GM19467 (cell line): Measurements from ENCODE around the gene DLGAP1.
"Not testable (repeated sequence)": the region's sequence is repeated elsewhere in the genome, so short reads cannot be mapped to it uniquely, and the experiment has no call there.

Experiments used
- ATAC-seq: cut with Tn5 transposase; IDR thresholded peaks from one replicate; pipeline ENCODE4 v1.9.1; 2021; ENCODE audit warnings: mild to moderate bottlenecking, moderate library complexity; ENCODE audit not compliant: unreplicated experiment

Gene DLGAP1

DNA sequence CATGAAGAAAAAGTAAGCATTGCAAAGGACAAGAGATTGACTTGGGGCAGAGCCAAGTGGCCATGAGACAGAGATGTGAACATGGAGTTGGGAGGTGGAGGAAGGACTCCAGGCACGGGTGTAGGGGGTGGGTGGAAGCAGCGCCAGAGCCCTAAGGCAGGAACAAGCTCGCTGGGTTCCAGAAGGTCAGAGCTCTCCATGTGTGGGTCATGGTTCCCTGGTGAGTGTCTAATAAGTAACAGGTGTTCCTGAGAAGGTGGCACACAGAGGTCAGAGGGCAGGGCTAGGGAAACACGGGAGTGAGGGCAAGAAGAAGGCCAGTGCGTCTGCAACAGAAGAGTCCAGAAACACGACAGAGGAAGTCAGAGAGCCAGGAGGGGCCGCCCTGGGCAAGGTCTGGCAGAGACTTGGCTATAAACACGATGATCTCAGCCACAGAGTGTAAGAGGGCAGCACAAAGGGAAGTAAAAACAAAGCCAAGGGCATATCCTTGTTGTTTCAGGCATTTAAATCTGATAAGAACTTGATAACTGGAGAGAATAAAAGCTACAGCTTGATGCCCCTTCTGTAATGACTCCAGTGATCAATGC lies 744.3 kb downstream of the DLGAP1 start:
- ATAC-seq, result no peak

DNA sequence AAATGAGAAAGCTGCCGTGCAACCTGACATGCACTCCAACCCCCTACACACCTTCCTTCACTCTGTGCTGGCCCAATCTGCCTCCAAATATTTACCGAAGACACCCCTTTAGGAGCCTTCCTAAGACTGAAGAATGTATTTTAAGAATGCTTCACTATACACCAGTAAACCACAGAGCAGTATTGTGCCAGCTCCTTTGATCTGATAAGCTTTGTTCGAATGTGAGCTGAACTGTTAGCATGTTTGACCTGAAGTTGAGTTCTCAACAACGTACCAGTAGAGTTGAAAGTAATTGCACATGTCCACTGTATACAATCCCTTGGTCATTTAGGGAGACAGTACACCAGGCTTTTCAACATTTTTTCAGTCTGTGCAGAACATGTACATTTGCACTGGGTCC lies 745.9 kb downstream of the DLGAP1 start:
- no peak for ATAC-seq

DNA sequence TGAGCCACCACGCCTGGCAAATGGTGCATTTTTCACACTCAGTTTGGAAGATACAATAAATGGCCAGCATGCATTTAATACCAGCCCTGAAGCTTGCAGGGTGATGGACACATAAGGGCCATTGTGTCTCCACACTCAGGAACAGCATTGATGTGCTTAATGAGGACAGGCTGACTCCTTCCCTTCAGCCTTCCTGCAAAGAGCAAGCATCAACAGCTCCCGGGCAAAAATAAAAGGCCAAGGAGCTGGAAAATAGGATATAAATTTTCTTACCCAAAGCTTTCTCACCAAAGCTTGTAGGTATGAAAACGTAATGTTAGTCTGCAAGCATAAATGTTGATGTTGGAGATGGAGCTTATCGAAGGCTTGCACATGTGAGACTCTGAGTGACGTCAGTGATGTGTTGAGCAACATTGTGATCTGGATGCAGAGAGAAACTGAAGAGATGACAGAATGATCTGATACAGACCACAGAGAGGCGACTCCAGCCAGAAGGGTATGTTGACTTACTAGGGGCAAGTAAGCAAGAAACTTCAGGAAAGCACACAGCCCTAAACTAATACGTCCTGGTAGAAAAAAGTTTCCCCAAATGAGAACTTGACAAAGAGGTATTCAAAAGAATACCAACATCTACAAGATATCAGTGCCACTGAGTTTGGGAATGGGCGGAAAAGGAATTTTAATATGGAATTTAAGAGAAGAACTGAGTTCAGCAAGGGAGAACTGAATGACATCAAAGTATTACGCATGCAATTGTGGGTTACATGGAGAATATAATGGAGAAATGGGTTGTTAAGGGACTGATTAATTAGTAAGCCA lies 748.6 kb downstream of the DLGAP1 start:
- ATAC-seq, result no peak

DNA sequence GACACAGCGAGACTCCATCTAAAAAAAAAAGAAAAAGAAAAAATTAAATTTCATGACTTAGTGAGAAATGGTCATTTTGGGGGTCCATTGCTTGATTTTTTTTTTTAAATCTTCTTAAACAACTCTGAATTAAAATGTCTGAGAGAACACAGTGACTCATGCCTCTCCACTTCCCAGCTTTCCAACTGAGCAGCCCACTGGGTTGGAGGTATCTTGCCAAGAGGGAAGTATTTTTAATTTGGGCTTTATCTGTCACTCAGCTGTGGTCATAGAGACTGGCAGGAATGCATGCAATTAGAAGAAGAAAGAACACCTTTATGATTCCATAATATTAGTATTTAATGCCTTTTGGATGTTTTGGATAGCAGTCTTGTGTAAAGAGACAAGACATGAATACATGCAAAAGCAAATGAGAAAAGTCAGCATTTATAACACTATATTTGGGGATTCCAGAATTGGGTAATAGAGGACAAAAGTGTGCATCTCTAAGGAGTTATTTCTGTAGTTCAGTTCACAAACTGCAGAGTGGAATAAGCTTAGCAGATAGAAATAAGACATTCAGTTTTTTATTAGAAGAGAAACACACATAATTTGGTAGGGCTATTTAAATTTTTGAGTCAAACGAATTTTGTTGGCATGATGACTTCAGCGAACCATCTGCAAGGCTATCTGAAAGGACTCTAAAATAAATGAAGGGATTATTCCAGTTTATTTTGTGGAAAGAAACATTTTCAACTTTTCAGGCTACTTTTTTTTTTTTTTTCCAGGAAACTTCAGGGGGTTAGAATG lies 750.4 kb downstream of the DLGAP1 start:
- ATAC-seq, result no peak

DNA sequence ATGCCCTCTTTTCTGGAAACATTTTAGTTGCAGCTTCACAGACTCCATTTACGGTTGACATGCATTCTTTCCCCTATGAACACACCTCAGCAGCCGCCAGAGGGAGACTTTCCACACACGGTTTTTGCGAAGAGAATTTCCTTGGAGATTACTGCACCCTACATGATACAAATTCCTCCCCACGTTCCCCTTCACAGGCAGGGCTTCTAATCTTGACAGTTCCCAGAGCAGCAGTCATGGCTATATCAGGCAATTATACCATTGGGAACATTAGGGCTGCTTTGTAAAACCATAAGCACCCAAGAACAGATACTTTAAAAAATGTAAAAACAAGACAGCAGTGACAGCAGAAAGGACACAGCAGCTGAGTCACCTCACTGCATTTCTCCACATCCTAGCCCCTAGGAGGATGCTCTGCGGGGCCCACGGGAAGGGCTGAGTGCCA lies 751.4 kb downstream of the DLGAP1 start:
- ATAC-seq, result no peak

DNA sequence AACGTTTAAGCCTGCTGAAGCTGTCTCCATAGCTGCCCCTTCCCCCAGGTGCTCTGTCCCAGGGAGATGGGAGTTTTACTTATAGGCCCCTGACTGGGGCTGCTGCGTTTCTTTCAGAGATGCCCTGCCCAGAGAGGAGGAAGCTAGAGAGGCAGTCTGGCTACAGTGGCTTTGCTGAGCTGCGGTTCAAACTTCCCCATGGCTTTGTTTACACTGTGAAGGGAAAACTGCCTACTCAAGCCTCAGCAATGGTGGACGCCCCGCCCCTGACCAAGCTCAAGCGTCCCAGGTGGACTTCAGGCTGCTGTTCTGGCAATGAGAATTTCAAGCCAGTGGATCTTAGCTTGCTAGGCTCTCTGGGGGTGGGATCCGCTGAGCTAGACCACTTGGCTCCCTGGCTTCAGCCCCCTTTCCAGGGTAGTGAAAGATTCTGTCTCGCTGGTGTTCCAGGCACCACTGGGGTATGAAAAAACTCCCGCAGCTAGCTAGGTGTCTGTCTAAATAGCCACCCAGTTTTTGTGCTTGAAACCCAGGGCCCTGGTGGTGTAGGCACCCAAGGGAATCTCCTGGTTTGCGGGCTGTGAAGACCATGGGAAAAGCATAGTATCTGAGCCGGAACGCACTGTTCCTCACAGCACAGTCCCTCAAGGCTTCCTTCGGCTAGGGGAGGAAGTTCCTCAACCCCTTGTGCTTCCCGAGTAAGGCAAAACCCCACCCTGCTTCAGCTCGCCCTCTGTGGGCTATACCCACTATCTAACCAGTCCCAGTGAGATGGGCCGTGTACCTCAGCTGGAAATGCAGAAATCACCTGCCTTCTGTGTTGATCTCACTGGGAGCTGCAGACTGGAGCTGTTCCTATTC lies 755.2 kb downstream of the DLGAP1 start:
- not testable (repeated sequence) for ATAC-seq

DNA sequence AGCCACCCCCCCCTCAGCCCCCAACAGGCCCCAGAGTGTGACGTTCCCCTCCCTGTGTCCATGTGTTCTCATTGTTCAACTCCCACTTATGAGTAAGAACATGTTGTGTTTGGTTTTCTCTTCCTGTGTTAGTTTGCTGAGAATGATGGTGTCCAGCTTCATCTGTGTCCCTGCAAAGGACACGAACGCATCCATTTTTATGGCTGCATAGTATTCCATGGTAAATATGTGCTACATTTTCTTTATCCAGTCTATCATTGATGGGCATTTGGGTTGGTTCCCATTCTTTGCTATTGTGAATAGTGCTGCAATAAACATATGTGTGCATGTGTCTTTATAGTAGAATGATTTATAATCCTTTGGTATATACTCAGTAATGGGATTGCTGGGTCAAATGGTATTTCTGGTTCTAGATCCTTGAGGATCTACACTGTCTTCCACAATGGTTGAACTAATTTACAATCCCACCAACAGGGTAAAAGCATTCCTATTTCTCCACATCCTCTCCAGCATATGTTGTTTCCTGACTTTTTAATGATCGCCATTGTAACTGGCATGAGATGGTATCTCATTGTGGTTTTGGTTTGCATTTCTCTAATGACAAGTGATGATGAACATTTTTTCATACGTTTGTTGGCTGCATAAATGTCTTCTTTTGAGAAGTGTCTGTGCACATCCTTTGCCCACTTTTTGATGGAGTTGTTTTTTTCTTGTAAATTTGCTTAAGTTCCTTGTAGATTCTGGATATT lies 760.9 kb downstream of the DLGAP1 start:
- ATAC-seq, result not testable (repeated sequence)

DNA sequence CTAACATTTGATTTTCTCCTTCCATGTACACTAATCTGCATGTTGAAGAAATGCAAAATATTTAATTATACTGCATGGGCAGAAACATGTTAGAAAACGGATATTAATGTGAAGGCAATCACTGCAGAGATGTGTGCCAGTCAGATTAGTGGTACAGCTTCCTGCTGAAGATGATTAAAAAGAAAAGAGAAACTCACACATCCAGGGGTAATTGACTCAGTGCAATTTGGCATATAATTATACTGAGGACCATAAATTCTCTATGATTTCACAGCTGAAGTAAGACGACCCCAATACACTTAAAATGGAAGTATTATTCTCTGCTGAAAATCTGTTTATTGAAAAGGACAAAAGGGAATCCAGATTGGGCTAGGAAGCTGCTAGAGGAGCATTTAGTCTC lies 761.7 kb downstream of the DLGAP1 start:
- ATAC-seq, result no peak

DNA sequence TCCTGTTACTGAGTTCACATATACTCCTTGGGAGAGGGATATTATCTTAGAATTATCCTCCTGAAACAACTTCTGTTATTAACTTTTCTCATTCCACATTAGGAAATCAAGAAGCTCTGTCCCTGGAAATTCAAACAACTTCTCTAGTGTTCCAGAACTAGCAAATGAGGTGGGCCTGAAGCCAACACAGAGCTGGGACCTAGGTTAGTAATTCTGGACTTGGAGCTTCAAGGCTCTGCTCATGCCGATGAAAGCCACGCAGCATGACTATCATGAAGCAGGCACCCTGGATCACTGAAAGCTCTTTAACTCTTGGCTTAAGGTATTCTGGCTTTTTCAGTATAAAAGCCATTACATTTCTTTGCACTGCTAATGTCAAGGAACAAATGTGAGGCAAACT lies 762.4 kb downstream of the DLGAP1 start:
- no peak for ATAC-seq

DNA sequence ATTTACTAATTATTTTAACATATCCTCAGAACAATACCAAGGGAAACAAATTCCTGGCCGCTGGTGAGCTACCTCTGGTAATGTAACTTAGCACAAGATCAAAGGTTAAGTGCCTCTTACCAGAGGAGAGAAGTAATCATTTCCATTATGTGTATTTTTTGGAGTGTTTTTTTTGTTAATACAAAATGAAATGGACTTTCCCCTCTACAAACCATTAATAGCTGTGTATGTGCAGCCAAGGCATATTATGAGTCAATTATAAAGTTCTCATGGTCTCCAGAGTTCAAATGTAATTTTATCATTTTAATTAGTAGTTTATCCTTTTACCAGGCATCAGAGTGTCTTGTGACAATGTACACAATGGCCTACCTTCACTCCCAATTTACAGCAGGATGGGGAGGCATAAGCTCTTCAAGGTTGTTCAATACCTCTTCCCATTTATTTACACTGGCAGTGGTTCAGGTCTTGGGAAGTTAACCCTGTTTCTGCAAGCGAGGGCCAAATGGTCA lies 762.9 kb downstream of the DLGAP1 start:
- ATAC-seq, result no peak

DNA sequence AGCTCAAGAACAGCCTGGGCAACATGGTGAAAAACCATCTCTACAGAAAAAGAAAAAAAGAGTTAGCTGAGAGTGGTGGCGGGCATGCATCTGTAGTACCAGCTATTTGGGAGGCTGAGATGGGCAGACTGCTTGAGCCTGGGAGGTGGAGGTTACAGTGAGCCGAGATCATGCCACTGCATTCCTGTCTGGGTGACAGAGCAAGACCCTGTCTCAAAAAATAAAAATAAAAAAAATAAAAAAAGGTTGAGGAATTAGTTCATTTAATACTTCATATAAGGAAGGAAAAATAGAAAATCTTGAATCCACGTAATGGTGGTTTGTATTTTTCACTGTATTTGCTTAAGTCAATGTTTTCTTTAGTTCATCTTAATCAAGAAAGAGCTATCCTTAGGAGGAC lies 763.4 kb downstream of the DLGAP1 start:
- ATAC-seq, result no peak

DNA sequence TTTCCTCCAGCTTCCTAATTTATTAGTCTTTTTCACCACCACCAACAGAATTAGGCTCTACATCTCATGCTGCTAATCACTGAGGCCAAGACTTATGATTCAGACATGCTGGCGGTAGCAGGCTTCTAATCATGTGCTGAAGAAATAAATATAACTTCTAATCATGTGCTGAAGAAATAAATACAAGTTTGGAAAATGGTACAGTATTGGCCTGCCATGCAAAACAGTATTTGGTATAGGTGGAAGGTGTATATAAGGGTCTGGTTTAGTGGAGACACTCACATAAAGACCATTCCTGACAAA lies 764.4 kb downstream of the DLGAP1 start:
- no peak for ATAC-seq

DNA sequence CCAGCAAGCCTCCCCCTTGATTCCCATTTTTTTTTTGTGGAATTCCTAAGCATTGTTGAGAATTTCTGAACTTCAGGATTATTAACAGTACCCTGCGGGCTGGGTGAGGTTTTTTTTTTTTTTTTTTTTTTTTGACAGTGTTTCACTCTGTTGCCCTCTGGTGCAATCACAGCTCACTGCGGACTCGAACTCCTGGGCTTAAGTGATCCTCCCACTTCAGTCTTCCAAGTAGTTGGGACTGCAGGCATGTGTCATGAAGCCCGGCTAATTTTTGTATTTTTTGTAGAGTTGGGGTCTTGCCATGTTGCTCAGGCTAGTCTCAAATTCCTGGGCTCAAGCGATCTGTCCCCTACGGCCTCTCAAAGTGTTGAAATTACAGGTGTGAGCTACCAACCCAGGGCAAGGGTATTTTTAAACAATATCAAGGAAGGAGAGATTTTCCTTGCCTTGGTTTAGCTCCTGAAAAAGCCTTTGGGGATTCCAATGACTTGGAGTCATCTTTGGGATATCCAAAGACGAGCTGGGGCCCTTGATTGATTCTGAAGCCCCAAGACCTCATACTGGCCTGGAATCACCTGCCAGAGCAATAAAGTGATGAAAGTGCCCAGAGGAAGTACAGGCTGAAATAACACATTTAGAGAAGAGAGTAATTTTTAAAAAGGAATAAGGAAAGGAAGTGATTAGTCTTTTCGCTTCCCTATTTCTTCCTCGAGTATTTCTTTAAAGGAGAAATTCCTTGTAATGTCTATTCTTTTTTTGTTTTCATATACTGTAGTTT lies 764.9 kb downstream of the DLGAP1 start:
- no peak for ATAC-seq

DNA sequence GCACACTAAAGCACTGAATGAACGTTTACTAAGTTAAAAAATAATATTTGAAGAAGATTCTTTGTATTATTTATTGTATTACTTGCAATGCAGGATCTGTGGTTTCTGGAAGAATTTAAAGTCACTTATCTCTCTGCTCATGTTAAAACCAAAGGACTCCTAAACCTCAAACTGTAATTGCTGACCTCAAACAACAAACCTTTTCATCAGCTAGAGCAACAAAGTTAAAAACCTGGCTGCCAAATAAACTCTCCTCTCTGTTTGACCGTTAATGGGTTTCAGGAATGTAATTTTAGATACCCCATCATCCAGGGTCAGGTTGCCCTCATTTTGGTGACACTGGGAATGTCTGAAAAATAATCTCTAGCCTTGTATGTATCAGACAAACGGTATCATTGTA lies 766.0 kb downstream of the DLGAP1 start:
- no peak for ATAC-seq

DNA sequence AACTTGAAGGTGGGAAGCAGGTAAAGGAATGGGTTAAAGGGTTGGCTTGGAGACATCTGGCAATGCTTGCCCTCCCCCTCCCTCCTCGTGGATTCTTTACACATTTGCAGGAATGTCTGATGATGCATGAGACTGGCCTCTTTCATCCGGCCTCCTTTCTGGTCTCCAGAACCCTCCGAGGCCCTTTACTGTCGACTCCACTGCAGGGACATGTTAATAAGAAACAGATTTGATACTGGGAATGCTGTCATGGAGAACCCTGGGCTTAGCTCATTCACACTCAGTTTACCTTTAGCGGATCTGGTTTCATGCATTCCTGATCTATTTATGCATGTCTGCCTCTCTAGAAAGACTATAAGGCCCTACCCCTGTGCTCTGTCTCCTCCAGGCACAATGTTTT lies 766.4 kb downstream of the DLGAP1 start:
- ATAC-seq, result no peak

DNA sequence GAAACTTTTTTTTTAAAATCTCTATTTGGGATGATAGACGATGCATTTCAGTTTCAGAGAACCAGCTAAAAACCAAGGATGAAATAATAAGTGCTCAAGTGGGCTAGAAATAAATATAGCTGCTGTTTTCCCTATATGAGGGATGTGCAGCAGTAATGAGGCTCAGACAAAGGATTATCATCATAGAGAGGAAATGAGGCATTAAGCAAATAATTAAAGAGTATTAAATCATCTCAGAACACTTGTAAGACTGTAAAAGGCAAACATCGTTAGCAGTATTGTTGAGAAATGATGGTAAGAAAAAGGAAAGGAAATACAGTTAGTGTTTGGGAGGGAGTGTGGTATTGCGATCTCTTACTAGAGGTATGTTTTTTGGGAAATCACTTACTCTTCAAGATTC lies 771.6 kb downstream of the DLGAP1 start:
- no peak for ATAC-seq

DNA sequence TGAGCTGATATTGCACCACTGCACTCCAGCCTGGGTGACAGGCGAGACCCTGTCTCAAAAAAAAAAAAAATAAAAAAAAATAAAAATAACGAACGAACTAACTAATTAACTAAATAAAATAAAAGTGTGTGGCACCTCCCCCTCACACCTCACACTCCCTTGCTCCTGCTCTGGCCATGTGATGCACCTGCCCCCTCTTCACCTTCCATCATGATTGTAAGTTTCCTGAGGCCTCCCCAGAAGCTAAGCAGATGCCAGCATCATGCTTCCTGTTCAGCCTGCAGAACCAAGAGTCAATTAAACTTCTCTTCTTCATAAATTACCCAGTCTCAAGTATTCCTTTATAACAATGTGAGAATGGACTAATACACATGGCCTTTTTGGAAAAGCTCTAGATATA lies 773.0 kb downstream of the DLGAP1 start:
- no peak for ATAC-seq

DNA sequence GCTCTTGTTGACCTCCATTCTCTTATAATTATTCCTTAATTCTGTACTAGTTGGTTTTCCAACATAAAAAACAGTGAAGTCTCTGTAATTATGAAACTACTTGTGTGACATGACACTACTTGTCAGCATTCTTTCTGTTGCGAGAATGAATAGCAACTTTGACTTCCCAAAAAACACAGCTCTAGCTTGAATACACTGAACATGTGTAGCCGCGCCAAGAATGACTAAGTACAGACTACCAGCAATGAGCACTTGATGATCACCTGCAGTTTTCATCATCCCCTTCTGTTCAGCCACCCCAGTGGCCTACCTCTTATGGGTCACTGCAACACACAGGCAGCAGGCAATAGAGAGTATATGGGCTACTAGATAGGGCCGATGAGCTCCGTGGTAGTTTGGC lies 775.9 kb downstream of the DLGAP1 start:
- ATAC-seq, result no peak

DNA sequence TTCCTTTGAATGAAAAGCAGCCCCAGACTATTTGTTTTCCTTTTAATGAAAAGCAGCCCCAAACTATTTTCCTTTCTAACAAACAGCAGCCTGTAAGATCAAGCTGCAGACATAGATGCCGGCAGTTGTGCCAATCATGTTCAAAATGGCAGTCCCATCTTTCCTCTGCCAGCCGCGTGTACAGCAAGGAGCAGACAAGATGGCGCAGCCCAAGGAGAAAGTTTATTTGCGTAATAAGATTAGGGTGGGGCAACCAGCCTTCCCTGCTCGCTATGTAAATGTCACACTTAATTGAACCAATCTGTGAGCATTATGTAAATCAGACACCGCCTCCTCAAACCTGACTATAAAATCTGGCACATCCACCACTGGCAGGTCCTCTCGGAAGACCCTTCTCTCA lies 779.1 kb downstream of the DLGAP1 start:
- no peak for ATAC-seq
